ENCODE measurements around the gene ASCL3.
"Not testable (repeated sequence)": the region's sequence is repeated elsewhere in the genome, so short reads cannot be mapped to it uniquely, and the experiment has no call there.

The ASCL3 gene

DNA sequence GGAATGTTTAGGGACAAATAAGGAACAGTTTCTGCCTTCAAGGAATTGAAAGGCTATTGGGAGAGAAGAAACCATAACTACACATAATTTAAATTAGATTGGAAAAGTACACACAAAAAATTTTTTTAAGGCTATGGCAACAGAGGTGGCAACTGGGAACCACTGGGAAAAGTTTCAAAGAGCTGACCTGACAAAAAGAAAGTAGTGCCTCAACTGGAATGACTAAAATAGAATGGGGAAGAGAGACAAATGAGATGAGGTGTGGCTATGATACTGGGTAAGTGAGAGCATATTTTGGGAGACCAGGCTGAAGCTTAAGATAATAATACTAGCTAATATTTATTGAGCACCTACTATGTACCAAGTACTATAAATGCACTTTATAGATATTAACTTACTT is 34.7 kb downstream of the ASCL3 start:
- no peak for DNase-seq

DNA sequence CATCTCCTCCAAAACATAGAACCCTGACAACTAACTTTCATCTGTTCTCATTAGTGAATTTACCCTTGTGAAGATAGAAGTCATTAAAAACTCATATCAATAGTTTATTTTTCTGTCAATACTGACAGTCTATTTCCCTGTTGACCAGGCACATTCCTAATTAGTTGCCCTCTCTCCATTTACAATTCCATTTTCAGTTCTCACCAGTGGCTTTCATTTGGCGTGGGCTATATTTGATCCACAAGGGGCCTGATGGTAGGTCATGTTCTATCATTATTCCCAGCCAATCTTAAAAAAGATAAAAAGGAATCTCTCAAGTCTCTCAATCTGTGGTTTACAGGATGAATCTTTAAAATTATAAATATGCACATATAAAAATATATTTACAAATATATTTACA is 35.7 kb downstream of the ASCL3 start:
- DNase-seq = no peak

DNA sequence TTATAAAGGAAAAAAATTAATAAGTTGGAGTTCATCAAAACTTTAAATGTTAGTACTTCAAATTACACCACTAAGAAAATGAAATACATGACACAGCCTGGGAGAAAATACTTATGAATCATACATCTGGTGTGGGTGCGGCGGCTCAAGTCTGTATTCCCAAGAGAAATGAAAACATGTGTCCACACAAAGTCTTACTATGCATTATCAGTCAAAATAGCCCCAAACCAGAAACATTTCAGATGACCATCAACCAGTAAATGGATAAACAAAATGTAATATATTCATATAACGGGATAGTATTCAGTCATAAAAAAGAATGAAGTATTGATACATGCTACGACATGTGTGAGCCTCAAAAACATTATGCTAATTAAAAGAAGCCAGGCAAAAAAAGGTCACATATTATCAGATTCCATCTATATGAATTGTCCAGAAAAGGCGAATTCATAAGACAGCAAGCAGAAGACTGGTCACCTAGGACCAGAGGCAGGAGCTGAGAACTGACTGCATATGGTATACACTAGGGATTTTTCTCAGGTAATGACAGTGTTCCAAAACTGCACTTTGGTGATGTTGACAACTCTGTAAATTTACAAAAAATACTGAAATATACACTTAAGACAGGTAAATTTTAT is 37.2 kb downstream of the ASCL3 start:
- DNase-seq = no peak

DNA sequence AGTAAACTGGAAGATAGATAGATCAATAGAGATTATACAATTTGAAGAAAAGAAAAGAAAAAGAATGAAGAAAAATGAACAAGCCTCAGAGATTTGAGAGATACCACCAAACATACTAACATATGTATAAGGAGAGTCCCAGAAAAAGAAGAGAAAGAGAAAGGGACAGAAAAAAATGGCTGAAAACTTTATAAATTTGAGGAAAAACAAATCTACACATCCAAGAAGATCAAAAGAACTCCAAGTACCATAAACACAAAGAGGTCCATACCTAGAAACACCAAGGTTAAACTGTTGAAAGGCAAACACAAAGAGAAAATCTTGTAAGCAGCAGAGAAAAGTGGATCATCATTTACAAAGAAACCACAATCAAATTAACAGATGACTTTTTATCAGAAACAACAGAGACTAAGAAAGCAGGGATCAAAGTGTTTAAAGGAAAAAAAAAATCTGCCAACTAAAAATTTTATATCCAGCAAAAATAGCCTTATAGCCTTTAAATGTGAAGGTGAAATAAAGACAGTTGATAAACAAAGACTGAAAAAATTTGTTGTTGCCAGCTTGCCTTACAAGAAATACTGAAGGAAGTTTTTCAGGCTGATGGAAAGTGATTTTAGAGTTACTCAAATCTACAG is 43.6 kb downstream of the ASCL3 start:
- no peak for DNase-seq

DNA sequence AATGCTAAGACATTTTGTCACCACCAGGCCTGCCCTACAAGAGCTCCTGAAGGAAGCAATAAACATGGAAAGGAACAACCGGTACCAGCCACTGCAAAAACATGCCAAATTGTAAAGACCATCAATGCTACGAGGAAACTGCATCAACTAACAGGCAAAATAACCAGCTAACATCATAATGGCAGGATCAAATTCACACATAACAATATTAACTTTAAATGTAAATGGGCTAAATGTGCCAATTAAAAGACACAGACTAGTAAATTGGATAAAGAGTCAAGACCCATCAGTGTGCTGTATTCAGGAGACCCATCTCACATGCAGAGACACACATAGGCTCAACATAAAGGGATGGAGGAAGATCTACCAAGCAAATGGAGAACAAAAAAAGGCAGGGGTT is 51.6 kb downstream of the ASCL3 start:
- DNase-seq = not testable (repeated sequence)
